Measurements from ENCODE around the gene CELF4. TPM values are rescaled to one million over a fixed set of nuclear protein-coding genes. Genes with fewer than 3 reads are reported as not detected.

Gene CELF4
- total and polyA plus RNA-seq, 2 of the 4 experiments (the other 2 are of a cell fraction): not detected

DNA sequence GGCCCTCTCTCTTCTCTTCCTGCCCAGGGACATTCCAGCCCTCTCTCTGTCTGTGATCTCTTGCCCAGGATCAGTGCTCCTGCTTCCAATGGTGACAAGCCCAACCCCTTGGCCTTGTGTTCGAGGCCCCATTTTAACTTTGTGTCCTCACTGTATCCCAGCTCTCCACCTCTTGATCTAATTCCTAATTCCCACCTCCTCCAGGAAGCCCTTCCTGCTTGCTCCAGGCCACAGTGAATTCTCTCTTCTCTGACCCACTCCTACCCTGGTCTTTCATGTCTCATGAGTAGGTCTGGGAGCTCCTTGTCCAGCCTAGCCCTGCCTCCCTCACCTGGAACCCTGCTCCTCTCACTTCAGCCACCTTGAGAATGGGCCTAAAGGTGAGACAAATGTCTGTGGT is 249.1 kb downstream of the CELF4 start:
- H3K4me2 ChIP-seq (ENCODE audit: low read depth, low read length): no peak overlapping the region
- no peak overlapping the region for H3K4me3 ChIP-seq (ENCODE audit: insufficient read depth, low read depth, low read length)
- H3K4ac ChIP-seq (ENCODE audit: low read depth, low read length): no peak overlapping the region
- no peaks in the 10 kb centered on the region for H3K79me1 ChIP-seq (ENCODE audit: low read depth in 1 of 2, low read length in 2 of 2)
- intact Hi-C loops (cut with micrococcal nuclease) (no loop called here), dilution Hi-C loops (cut with HindIII; ENCODE audit: low sequenced_read_pairs, unreplicated experiment) (no loop called here), in situ Hi-C loops (cut with MboI; ENCODE audit: low sequenced_read_pairs) (no loop called here)
- no peak overlapping the region for H4K8ac ChIP-seq (ENCODE audit: low read depth in 2 of 2, low read length in 2 of 2)
- H3K27me3 ChIP-seq (ENCODE audit: control insufficient read depth, insufficient read depth, low read length): peaks cover 20% of the 10 kb centered on the region
- CTCF ChIA-PET: no interaction called here
- no peak overlapping the region for H3K9ac ChIP-seq (ENCODE audit: low read depth, low read length)
- no TSS peak for BruUV-seq (replicated peaks)
- TF ChIP-seq, protein P1, sequence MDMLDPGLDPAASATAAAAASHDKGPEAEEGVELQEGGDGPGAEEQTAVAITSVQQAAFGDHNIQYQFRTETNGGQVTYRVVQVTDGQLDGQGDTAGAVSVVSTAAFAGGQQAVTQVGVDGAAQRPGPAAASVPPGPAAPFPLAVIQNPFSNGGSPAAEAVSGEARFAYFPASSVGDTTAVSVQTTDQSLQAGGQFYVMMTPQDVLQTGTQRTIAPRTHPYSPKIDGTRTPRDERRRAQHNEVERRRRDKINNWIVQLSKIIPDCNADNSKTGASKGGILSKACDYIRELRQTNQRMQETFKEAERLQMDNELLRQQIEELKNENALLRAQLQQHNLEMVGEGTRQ (IDR thresholded peaks at IDR 0.05; ENCODE audit: low read depth, low read length): no peak
- TF ChIP-seq NFE2L2 (IDR thresholded peaks at IDR 0.05; ENCODE audit: low read depth, low read length): no peak
- TF ChIP-seq POLR2A (IDR thresholded peaks at IDR 0.05; ENCODE audit: low read depth, low read length): no peak
- no peak for TF ChIP-seq CEBPB (IDR thresholded peaks at IDR 0.05; ENCODE audit: low read depth, low read length)
- TF ChIP-seq MXI1 (IDR thresholded peaks at IDR 0.05; ENCODE audit: borderline replicate concordance, low read depth, low read length): no peak
- TF ChIP-seq, protein P2, sequence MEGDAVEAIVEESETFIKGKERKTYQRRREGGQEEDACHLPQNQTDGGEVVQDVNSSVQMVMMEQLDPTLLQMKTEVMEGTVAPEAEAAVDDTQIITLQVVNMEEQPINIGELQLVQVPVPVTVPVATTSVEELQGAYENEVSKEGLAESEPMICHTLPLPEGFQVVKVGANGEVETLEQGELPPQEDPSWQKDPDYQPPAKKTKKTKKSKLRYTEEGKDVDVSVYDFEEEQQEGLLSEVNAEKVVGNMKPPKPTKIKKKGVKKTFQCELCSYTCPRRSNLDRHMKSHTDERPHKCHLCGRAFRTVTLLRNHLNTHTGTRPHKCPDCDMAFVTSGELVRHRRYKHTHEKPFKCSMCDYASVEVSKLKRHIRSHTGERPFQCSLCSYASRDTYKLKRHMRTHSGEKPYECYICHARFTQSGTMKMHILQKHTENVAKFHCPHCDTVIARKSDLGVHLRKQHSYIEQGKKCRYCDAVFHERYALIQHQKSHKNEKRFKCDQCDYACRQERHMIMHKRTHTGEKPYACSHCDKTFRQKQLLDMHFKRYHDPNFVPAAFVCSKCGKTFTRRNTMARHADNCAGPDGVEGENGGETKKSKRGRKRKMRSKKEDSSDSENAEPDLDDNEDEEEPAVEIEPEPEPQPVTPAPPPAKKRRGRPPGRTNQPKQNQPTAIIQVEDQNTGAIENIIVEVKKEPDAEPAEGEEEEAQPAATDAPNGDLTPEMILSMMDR (conservative IDR thresholded peaks at IDR 0.05; ENCODE audit: low read depth, low read length): no peak
- TF ChIP-seq RFX5 (IDR thresholded peaks at IDR 0.05; ENCODE audit: low read depth, low read length): no peak
- no peak for TF ChIP-seq MAZ (IDR thresholded peaks at IDR 0.05; ENCODE audit: borderline replicate concordance, low read depth, low read length)
- no peak for TF ChIP-seq MAFK (IDR thresholded peaks at IDR 0.05; ENCODE audit: low read depth, low read length)
- TF ChIP-seq FOS (IDR thresholded peaks at IDR 0.05; ENCODE audit: low read depth, low read length): no peak
- no peak for TF ChIP-seq RAD21 (IDR thresholded peaks at IDR 0.05; ENCODE audit: low read length)
- TF ChIP-seq SMC3 (IDR thresholded peaks at IDR 0.05; ENCODE audit: low read depth, low read length): no peak
- TF ChIP-seq, protein P3, sequence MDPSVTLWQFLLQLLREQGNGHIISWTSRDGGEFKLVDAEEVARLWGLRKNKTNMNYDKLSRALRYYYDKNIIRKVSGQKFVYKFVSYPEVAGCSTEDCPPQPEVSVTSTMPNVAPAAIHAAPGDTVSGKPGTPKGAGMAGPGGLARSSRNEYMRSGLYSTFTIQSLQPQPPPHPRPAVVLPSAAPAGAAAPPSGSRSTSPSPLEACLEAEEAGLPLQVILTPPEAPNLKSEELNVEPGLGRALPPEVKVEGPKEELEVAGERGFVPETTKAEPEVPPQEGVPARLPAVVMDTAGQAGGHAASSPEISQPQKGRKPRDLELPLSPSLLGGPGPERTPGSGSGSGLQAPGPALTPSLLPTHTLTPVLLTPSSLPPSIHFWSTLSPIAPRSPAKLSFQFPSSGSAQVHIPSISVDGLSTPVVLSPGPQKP (IDR thresholded peaks at IDR 0.05; ENCODE audit: borderline replicate concordance, low read depth, low read length): no peak
- TF ChIP-seq RCOR1 (IDR thresholded peaks at IDR 0.05; ENCODE audit: insufficient replicate concordance, low read length): no peak
- POLR2A ChIA-PET (ENCODE audit: unreplicated experiment): no interaction called here
- H3K9me1 ChIP-seq (ENCODE audit: insufficient read depth, low read length): no peaks in the 10 kb centered on the region
- H2AK9ac ChIP-seq (replicated peaks; ENCODE audit: low read depth, low read length, poor library complexity): no peak overlapping the region
- no peak overlapping the region for H3K18ac ChIP-seq (ENCODE audit: low read depth, low read length)
- H3K14ac ChIP-seq (replicated peaks; ENCODE audit: low read depth, low read length): no peak overlapping the region
- H2BK20ac ChIP-seq (ENCODE audit: low read depth, low read length): no peak overlapping the region
- H2BK120ac ChIP-seq (ENCODE audit: low read depth, low read length): no peak overlapping the region
- no peak overlapping the region for H2BK15ac ChIP-seq (ENCODE audit: low read depth, low read length)
- 50% methylated on average over 1 of the region's 1 CpG; no CpG with 5 or more reads in 1 of the 2 experiments for WGBS, 2 experiments (ENCODE audit: extremely low coverage in 2 of 2, insufficient read length in 1 of 2)
- no peak overlapping the region for H3K23ac ChIP-seq (ENCODE audit: low read depth, low read length)
- no peaks in the 10 kb centered on the region for H3K36me3 ChIP-seq (ENCODE audit: control insufficient read depth, insufficient read depth, low read length)
- no peak overlapping the region for H3K27ac ChIP-seq (ENCODE audit: insufficient read depth, low read length)
- H4K20me1 ChIP-seq (ENCODE audit: insufficient read depth, low read length): no peaks in the 10 kb centered on the region
- no peak overlapping the region for H3K56ac ChIP-seq (ENCODE audit: extremely low read depth, insufficient read depth, low read length)
- no peak overlapping the region for H2BK5ac ChIP-seq (ENCODE audit: low read depth, low read length, poor library complexity, severe bottlenecking)
- no peak overlapping the region for H4K91ac ChIP-seq (ENCODE audit: insufficient read depth, low read depth, low read length)
- no peak overlapping the region for H4K5ac ChIP-seq (ENCODE audit: low read depth, low read length)
- H3K9me3 ChIP-seq (ENCODE audit: control insufficient read depth, insufficient read depth, low read length): no peaks in the 10 kb centered on the region
- no peak for DNase-seq
- no peaks in the 10 kb centered on the region for H3K4me1 ChIP-seq (ENCODE audit: control insufficient read depth, insufficient read depth, low read length)
- no peak overlapping the region for H2AFZ ChIP-seq (replicated peaks; ENCODE audit: low read length, poor library complexity)
- H2AK5ac ChIP-seq (ENCODE audit: low read depth, low read length): no peak overlapping the region
- no peak for ATAC-seq (ENCODE audit: low read depth)
